Measurements from ENCODE around the gene SRM.
A peak's percentile ranks its signal among the peaks of the same experiment; 100 is the strongest.
"Not testable (repeated sequence)": the region's sequence is repeated elsewhere in the genome, so short reads cannot be mapped to it uniquely, and the experiment has no call there.

Gene SRM

GRCh38 chr1:11044086-11044848 lies 15.6 kb downstream of the SRM start:
- no peak for DNase-seq

- DNase-seq, result no peak
These were observed 16.6 kb downstream of the SRM start for GRCh38 chr1:11042995-11043874.

- no peak for DNase-seq
These were observed 17.8 kb downstream of the SRM start for GRCh38 chr1:11042065-11042464.

GRCh38 chr1:11041048-11041447 lies 18.8 kb downstream of the SRM start:
- DNase-seq, result no peak

- DNase-seq, result not testable (repeated sequence)
These were observed 19.8 kb downstream of the SRM start for GRCh38 chr1:11040105-11040429.

- DNase-seq, result no peak
These were observed 20.3 kb downstream of the SRM start for GRCh38 chr1:11039351-11040104.

- DNase-seq, result peak; percentile 83
These were observed 22.1 kb downstream of the SRM start for GRCh38 chr1:11037740-11038182.

- not testable (repeated sequence) for DNase-seq
These were observed 22.6 kb downstream of the SRM start for GRCh38 chr1:11037019-11037739.

- no peak for DNase-seq
These were observed 28.1 kb downstream of the SRM start for GRCh38 chr1:11031624-11032262.

- DNase-seq, result no peak
These were observed 29.0 kb downstream of the SRM start for GRCh38 chr1:11030865-11031264.

- no peak for DNase-seq
These were observed 31.8 kb downstream of the SRM start for GRCh38 chr1:11028018-11028417.

- no peak for DNase-seq
These were observed 32.5 kb downstream of the SRM start for GRCh38 chr1:11027316-11027715.

GRCh38 chr1:11026903-11027302 lies 32.9 kb downstream of the SRM start:
- DNase-seq, result no peak

- no peak for DNase-seq
These were observed 33.8 kb downstream of the SRM start for GRCh38 chr1:11026052-11026451.

GRCh38 chr1:11025618-11026017 lies 34.2 kb downstream of the SRM start:
- no peak for DNase-seq

GRCh38 chr1:11024874-11025203 lies 35.0 kb downstream of the SRM start:
- no peak for DNase-seq

GRCh38 chr1:11024154-11024873 lies 35.5 kb downstream of the SRM start:
- no peak for DNase-seq

- DNase-seq, result no peak
These were observed 36.6 kb downstream of the SRM start for GRCh38 chr1:11023201-11023600.

- DNase-seq, result no peak
These were observed 39.8 kb downstream of the SRM start for GRCh38 chr1:11019971-11020370.

- not testable (repeated sequence) for DNase-seq
These were observed 40.5 kb downstream of the SRM start for GRCh38 chr1:11019358-11019757.

- no peak for DNase-seq
These were observed 46.7 kb downstream of the SRM start for GRCh38 chr1:11013160-11013531.

Data from effector CD8-positive, alpha-beta T cell (primary cell).